ENCODE data around the gene EVX2.

EVX2 gene

GRCh38 chr2:176083796-176084261 lies at the start of gene EVX2:
Gene EVX2, minus strand, starts transcription at chr2:176083962. Its CDS starts 186 bp downstream, at chr2:176083776.
- no peak for DNase-seq

- no peak for DNase-seq
Observed at GRCh38 chr2:176133389-176133788, 49.6 kb upstream of the EVX2 start.

- no peak for DNase-seq
Observed at GRCh38 chr2:176132205-176133171, 48.7 kb upstream of the EVX2 start.

- DNase-seq = no peak
Observed at GRCh38 chr2:176131848-176132158, 48.0 kb upstream of the EVX2 start.

- no peak for DNase-seq
Observed at GRCh38 chr2:176130957-176131847, 47.4 kb upstream of the EVX2 start.

GRCh38 chr2:176130147-176130956 lies 46.6 kb upstream of the EVX2 start:
- peak; percentile 72 for DNase-seq

- DNase-seq = no peak
Observed at GRCh38 chr2:176129813-176130146, 46.0 kb upstream of the EVX2 start.

GRCh38 chr2:176128982-176129796 lies 45.4 kb upstream of the EVX2 start, which contains the start of gene HOXD8:
Gene HOXD8, plus strand, starts transcription at chr2:176129705. Its CDS starts 662 bp downstream, at chr2:176130367.
- DNase-seq = peak; percentile 74

GRCh38 chr2:176128172-176128981 lies 44.6 kb upstream of the EVX2 start:
- peak; percentile 62 for DNase-seq

GRCh38 chr2:176127774-176128072 lies 44.0 kb upstream of the EVX2 start:
- no peak for DNase-seq

- DNase-seq = peak; percentile 54
Observed at GRCh38 chr2:176126929-176127773, 43.4 kb upstream of the EVX2 start.

- peak; percentile 71 for DNase-seq
Observed at GRCh38 chr2:176125772-176126054, 42.0 kb upstream of the EVX2 start.

- no peak for DNase-seq
Observed at GRCh38 chr2:176124947-176125771, 41.4 kb upstream of the EVX2 start.

GRCh38 chr2:176124110-176124946 lies 40.6 kb upstream of the EVX2 start:
- no peak for DNase-seq

- DNase-seq = no peak
Observed at GRCh38 chr2:176123411-176124109, 39.8 kb upstream of the EVX2 start.

- no peak for DNase-seq
Observed at GRCh38 chr2:176122683-176123410, 39.1 kb upstream of the EVX2 start, which contains the start of gene HOXD9. Gene HOXD9, plus strand, starts transcription at chr2:176122719. Its CDS starts 50 bp downstream, at chr2:176122769.

All from islet precursor cell (in vitro differentiated cells).